HG02678 (cell line): ENCODE measurements around the gene TRNT1.

Experiments
- ATAC-seq: cut with Tn5 transposase; IDR thresholded peaks from one replicate; pipeline ENCODE4 v1.9.1; 2021; ENCODE audit warnings: mild to moderate bottlenecking, moderate library complexity; ENCODE audit not compliant: unreplicated experiment

Gene TRNT1

DNA sequence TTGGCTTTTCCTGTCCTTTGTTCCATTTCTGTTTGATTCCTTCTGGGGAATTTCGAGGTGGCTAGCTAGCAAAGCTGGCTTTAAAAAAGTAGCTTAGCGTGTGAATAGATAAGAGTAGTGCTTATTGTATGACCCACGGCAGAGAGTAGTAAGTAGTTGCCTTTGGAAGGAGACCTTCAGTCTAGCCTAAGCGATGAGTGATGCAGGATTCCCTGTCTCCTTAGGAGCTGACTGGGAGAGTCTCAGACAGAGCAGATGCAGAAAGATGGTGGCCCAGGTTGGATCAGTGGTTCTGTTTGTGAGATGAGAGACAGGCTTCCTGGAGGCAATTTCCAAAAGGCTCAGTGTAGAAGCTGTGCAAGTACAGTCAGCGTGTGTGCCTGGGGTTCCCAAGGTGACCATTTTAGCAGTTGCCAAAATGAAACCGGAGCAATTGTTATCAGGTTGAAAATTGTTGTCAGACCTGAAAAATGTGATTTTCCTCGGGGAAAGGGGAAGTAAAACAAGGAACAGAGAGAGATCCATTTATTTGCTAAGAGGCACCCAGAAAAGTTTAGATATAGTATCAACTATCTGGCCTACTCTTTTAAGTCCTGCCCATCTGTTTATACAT lies 15.9 kb upstream of the TRNT1 start:
- no peak for ATAC-seq

- no peak for ATAC-seq
Observed at GRCh38 chr3:3113042-3113709, 13.6 kb upstream of the TRNT1 start.

DNA sequence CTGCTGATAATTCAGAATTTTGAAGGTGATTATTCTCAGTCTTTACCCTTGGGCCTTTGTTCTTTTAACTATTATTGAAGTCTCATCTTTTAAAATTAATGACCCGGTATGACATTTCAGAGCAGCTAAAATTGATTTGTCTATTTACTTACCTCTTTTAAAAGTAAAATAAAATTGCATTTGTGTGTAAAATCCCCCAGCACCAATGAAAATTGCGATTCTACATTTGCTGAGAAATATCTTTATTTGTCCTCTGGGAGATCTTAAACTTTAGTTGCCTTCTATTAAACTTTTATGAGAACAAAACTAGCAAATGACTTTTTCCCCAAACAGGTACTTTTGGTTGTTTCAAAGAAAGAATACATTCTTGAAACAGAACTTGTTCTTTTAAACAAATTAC lies 9.1 kb upstream of the TRNT1 start:
- ATAC-seq, result no peak

GRCh38 chr3:3119393-3119851 lies 7.3 kb upstream of the TRNT1 start:
- no peak for ATAC-seq

- ATAC-seq, result no peak
Observed at GRCh38 chr3:3125977-3126376, 763 bp upstream of the TRNT1 start.

- ATAC-seq, result no peak
Observed at GRCh38 chr3:3127432-3128010, 781 bp downstream of the TRNT1 start.

- ATAC-seq, result no peak
Observed at GRCh38 chr3:3129579-3129978, 2.8 kb downstream of the TRNT1 start.

DNA sequence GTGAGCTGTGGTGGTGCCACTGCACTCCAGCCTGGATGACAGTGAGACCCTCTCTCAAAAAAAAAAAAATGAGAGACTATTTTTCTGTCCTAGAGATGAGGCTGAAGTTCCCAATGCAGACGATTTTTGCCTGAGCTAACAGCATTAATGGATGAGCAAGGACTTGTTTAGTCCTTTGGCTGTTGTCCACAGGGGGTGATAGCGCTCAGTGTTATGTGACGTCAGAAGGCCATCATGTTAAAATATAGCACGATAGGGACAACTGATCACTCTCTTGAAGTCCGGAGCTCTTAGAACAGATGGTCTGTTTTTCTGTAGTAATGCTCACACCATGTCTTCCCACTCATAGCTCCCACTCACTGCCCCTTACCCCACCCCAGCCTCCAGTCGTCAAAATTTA lies 6.8 kb downstream of the TRNT1 start:
- no peak for ATAC-seq

DNA sequence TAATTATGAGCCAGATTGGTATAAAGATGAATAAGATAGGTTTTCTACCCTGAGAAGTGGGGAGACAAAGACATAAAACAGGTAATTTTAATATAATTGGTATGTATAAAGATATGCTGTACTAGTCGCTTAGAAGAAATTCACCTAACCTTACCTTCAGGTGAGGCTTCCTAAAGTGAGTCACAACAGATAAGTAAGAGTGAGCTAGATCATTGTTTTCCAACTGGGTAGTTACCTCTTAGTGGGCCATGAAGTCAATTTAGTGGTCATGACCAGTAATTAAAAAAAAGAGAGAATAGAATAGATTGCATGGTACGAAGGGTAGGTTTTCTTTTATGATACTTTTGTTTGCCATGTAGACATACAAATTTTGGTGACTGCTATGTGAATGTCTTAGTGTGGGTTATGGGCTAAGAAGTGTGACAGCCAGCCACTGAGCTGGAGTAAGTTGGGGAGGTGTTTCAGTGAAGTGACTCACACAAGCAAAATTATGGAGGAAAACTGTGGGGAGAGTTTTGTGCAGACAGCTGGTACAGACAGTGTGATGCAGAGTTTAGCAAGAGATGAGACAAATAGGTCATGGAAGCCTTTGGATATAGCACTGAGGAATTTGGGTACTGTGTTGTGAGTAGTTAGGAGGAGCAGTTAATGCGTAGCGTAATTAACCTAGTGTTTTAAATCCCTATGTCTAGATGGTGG lies 8.2 kb downstream of the TRNT1 start:
- ATAC-seq, result no peak

DNA sequence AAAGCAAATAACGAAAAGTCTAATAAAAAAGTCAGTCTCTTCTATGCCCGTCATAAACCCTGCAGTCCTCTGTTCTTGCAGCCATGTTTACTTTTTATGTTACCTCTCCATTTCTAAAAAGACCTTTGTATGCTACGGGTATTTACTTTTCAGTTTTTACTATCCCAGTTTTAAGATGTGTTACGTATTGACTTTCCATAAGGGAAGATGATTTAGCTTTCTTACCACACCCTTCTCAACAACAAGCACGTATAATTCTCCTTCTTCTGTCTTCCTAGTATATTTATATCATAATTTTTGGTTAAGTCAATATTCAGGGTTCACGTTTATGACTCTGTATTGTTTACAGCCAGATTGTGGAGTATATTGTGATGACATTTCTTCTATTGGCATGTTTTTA lies 10.8 kb downstream of the TRNT1 start:
- ATAC-seq, result no peak

GRCh38 chr3:3141939-3142338 lies 15.2 kb downstream of the TRNT1 start:
- ATAC-seq, result no peak

DNA sequence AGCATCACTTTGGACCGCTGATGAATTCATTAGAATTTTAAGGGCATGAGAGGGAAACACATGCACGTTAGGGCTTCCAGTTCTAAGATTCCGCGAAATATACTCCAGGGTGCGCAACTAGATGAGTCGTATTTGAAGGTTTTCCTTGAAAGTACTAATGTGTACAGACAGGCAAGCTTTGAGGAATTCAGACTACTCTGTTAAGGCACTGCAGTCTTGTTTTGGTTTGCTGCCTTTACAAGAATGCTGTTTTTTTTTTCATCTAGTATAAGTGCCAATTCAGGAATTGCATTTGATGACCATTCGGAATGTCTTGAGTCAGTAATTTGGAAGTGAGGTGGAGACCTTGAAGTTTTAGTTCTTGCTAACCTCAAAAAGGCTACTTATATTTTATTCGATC lies 19.1 kb downstream of the TRNT1 start:
- ATAC-seq, result no peak

- no peak for ATAC-seq
Observed at GRCh38 chr3:3149560-3149959, 22.8 kb downstream of the TRNT1 start.

DNA sequence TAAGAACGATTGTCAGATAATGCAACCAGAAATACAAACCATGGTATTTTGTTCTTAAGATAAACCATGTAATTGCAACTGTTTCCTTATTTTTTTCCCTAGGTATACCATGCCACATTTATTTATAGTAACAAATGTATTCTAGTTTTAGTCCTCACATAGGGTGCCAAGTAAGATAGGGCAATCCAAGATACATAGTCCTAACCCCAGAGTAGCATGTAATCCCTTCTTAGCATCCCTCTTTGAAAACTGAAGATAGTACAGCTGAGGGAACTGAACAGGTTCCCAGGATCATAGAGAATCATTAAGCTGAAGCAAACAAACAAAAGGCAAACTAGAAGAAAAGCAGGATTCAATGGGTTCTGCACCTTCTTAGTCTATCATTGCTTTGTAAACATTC lies 24.8 kb downstream of the TRNT1 start:
- ATAC-seq, result no peak

DNA sequence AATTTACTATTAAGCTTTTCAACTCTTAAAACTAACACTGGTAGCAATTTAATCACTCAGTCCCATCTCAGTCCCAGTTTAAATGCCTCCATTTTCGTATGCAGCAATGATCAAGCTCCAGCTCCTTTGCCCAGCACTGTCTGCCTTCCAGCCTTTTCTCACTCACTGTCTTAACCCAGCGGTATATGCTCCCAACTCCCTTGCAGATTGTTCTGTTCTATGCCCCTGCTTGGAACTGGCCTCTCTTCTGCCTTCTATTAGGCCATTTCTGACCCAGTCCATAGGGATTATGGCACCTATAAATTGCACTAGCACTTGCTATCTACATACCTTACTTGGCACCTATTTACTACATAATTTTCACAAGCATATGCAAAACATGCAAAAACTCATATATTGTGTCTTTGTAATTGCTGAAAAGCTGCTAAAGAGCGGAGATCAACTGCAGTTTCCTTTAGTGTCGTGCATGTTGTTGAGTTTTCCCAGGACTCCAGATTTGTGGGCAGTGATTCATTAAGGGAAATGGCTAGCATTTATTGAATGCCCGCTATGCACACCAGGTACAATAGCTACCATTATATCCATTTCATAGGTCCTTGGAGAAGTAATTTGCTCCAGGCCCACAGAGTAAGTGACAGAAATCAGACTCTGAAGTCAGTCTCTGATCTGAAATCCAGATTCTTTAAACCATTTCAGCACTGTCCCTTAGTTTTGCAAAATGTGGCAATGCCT lies 28.3 kb downstream of the TRNT1 start:
- no peak for ATAC-seq

DNA sequence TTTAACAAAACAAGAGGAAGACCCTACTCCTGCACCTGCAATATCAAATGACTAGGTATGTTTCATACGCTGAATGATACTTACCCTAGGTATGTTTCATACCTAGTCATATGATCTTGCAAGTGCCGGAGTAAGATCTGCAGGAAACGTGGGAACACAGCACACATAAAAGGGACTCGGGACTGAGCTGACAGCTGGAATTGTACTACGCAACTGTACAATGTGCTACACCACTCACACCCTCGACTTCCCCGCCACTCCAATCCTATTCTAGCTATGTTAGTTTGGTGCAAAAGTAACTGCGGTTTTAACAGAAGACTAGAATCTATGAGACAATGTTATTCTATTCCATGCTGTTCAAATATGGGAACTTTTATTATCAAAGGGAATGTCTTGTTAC lies 30.7 kb downstream of the TRNT1 start:
- no peak for ATAC-seq

- no peak for ATAC-seq
Observed at GRCh38 chr3:3160826-3161225, 34.1 kb downstream of the TRNT1 start.

DNA sequence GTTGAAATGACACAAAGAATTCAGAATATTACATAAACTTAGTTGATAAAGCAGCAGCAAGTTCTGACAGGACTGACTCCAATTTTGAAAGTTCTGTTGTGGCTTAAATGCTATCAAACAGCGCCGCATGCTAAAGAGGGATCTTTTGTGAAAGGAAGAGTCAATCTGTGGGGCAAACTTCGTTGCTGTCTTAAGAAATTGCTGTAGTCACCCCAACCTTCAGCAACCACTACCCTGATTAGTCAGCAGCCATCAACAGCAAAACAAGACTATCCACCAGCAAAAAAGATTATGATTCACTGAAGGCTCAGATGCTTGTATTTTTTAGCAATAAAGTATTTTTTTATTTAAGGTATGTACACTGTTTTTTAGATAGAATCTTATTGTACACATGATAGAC lies 38.5 kb downstream of the TRNT1 start:
- ATAC-seq, result no peak

DNA sequence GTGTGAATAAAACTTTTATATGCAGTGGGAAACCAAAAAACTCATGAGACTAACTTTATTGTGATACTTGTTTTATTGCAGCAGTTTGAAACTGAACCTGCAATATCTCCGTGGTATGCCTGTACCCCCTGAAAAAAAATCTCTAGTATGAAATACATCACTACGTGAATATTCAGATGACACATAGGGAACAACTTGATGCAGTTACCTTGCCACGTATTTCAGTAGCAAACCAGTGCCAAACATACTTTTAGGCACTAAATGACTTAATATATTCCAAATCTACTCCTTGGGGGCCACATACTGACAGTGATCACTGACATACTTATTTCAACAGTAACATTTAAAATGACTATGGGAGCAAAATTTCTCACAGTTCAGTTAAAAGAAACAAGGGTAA lies 38.9 kb downstream of the TRNT1 start:
- no peak for ATAC-seq

- ATAC-seq, result peak; percentile 66
Observed at GRCh38 chr3:3170998-3171397, 44.3 kb downstream of the TRNT1 start.

DNA sequence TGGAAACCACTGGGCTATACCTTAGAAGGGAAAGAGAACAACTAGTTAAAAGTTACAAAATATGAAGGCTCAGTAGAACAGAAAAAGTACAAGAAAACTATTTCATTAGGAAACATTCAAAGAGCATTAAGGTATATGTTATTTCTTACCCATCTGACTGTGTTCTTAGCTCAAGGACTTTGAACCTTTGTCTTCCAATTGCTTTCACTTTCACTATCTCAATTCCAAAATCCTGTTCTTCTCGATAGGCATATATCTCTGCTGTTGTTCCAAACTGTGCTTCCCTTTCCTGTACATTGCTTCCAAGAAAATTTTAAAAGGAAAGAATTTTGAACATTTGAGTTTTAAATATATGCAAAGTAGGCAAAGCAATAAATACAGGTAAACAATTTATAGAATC lies 45.9 kb downstream of the TRNT1 start:
- no peak for ATAC-seq
